WTC11 (cell line): ENCODE results near the gene TMEM140. TPM values are rescaled to one million over a fixed set of nuclear protein-coding genes. Genes with fewer than 3 reads are reported as not detected.
A peak's percentile ranks its signal among the peaks of the same experiment; 100 is the strongest.

Source experiments
- ATAC-seq: fragments of 200-7000 bp; cut with Tn5 transposase; 2 replicates; pipeline ENCODE4 v1.10.0; 2021; ENCODE audit warnings: mild to moderate bottlenecking, moderate library complexity
- CTCF ChIA-PET: fragments of 300-600 bp; sonication (Branson Sonifier 250); formaldehyde crosslinking; loops from one replicate; lab custom pipeline; 2021; ENCODE audit warnings: antibody characterized with exemption; lab: Charles Lee
- POLR2A ChIA-PET: fragments of 350-600 bp; sonication (Branson Sonifier 250); formaldehyde crosslinking; loops from one replicate; lab custom pipeline; 2021; ENCODE audit warnings: antibody characterized with exemption; lab: Charles Lee
- DNase-seq: peaks from one replicate; pipeline ENCODE4 v3.0.0; 2021; ENCODE audit warnings: low spot score
- H3K27ac Mint-ChIP-seq: 2 replicates; pipeline ENCODE4 v1.8.0; 2021; ENCODE audit warnings: mixed read lengths
- H3K27me3 Mint-ChIP-seq: 2 replicates; pipeline ENCODE4 v1.8.0; 2021; ENCODE audit warnings: low read depth, mild to moderate bottlenecking, moderate library complexity, mixed read lengths
- H3K36me3 Mint-ChIP-seq: 2 replicates; pipeline ENCODE4 v1.8.0; 2021; ENCODE audit warnings: mixed read lengths
- H3K4me1 Mint-ChIP-seq: 2 replicates; pipeline ENCODE4 v1.8.0; 2022; ENCODE audit warnings: mixed read lengths
- H3K4me3 Mint-ChIP-seq: 2 replicates; pipeline ENCODE4 v1.8.0; 2021; ENCODE audit warnings: mild to moderate bottlenecking, moderate library complexity, mixed read lengths
- H3K9me3 Mint-ChIP-seq: 2 replicates; pipeline ENCODE4 v1.8.0; 2021; ENCODE audit warnings: mixed read lengths
- CREM ChIP-seq: sonication (generic); formaldehyde crosslinking; IDR thresholded peaks from 2 replicates; pipeline ENCODE4 v1.8.1; 2022; ENCODE audit warnings: mild to moderate bottlenecking, missing genetic modification reagents, moderate library complexity
- E2F4 ChIP-seq: sonication (generic); formaldehyde crosslinking; IDR thresholded peaks from 2 replicates; pipeline ENCODE4 v1.8.1; 2022; ENCODE audit warnings: low read depth, mild to moderate bottlenecking, moderate library complexity, missing genetic modification reagents, borderline replicate concordance
- E2F5 ChIP-seq: sonication (generic); formaldehyde crosslinking; IDR thresholded peaks from 2 replicates; pipeline ENCODE4 v1.8.1; 2022; ENCODE audit warnings: mild to moderate bottlenecking, moderate library complexity, missing genetic modification reagents
- ELF4 ChIP-seq: sonication (generic); formaldehyde crosslinking; IDR thresholded peaks from 2 replicates; pipeline ENCODE4 v1.8.1; 2022; ENCODE audit warnings: low read depth, mild to moderate bottlenecking, moderate library complexity, missing genetic modification reagents
- ERG ChIP-seq: fragments of 250-450 bp; sonication (Bioruptor Pico); IDR thresholded peaks from 2 replicates; pipeline ENCODE4 v1.8.0; 2021; ENCODE audit warnings: mild to moderate bottlenecking
- ETV6 ChIP-seq: sonication (generic); formaldehyde crosslinking; IDR thresholded peaks from 2 replicates; pipeline ENCODE4 v1.8.1; 2022; ENCODE audit warnings: mild to moderate bottlenecking, missing genetic modification reagents
- FOXK1 ChIP-seq: sonication (generic); formaldehyde crosslinking; IDR thresholded peaks from 2 replicates; pipeline ENCODE4 v1.8.0; 2022; ENCODE audit warnings: mild to moderate bottlenecking, moderate library complexity, missing genetic modification reagents
- FOXP4 ChIP-seq: sonication (generic); formaldehyde crosslinking; IDR thresholded peaks from 2 replicates; pipeline ENCODE4 v1.8.0; 2022; ENCODE audit warnings: mild to moderate bottlenecking, missing genetic modification reagents
- MAX ChIP-seq: sonication (generic); formaldehyde crosslinking; IDR thresholded peaks from 2 replicates; pipeline ENCODE4 v1.8.0; 2022; ENCODE audit warnings: mild to moderate bottlenecking, missing genetic modification reagents
- MLX ChIP-seq: sonication (generic); formaldehyde crosslinking; IDR thresholded peaks from 2 replicates; pipeline ENCODE4 v1.8.1; 2023; ENCODE audit warnings: mild to moderate bottlenecking, missing genetic modification reagents, moderate library complexity
- NR1H2 ChIP-seq: sonication (generic); formaldehyde crosslinking; IDR thresholded peaks from 2 replicates; pipeline ENCODE4 v1.9.0; 2021; ENCODE audit warnings: mild to moderate bottlenecking, moderate library complexity, missing genetic modification reagents
- NR3C1 ChIP-seq: sonication (generic); formaldehyde crosslinking; conservative IDR thresholded peaks from 2 replicates; pipeline ENCODE4 v1.8.1; 2023; ENCODE audit warnings: low read depth, mild to moderate bottlenecking, missing genetic modification reagents
- SMAD4 ChIP-seq: sonication (generic); formaldehyde crosslinking; IDR thresholded peaks from 2 replicates; pipeline ENCODE4 v1.8.0; 2022; ENCODE audit warnings: mild to moderate bottlenecking, missing genetic modification reagents
- TCF7 ChIP-seq: sonication (generic); formaldehyde crosslinking; IDR thresholded peaks from 2 replicates; pipeline ENCODE4 v1.8.0; 2022; ENCODE audit warnings: mild to moderate bottlenecking, low read depth, missing genetic modification reagents, moderate library complexity
- TEAD4 ChIP-seq: sonication (generic); formaldehyde crosslinking; IDR thresholded peaks from 2 replicates; pipeline ENCODE4 v1.8.0; 2022; ENCODE audit warnings: mild to moderate bottlenecking, missing genetic modification reagents
- TP53 ChIP-seq: sonication (generic); formaldehyde crosslinking; IDR thresholded peaks from 2 replicates; pipeline ENCODE4 v1.8.1; 2023; ENCODE audit warnings: mild to moderate bottlenecking, missing genetic modification reagents
- ZNF232 ChIP-seq: sonication (generic); formaldehyde crosslinking; IDR thresholded peaks from 2 replicates; pipeline ENCODE4 v1.8.0; 2022; ENCODE audit warnings: mild to moderate bottlenecking, missing genetic modification reagents
- ZNF396 ChIP-seq: fragments of 250-450 bp; sonication (Bioruptor Pico); IDR thresholded peaks from 2 replicates; pipeline ENCODE4 v1.8.0; 2021; ENCODE audit warnings: mild to moderate bottlenecking, moderate library complexity, borderline replicate concordance
- ZNF423 ChIP-seq: fragments of 250-450 bp; sonication (Bioruptor Pico); IDR thresholded peaks from 2 replicates; pipeline ENCODE4 v2.1.2; 2022; ENCODE audit warnings: mild to moderate bottlenecking, moderate library complexity
- ZNF425 ChIP-seq: fragments of 250-450 bp; sonication (Bioruptor Pico); conservative IDR thresholded peaks from 2 replicates; pipeline ENCODE4 v1.9.0; 2021; ENCODE audit warnings: mild to moderate bottlenecking
- total RNA-seq: library from RNA; stranded (reverse); gene quantifications from 3 replicates; pipeline ENCODE4 v1.2.3, GENCODE V29; 2021

Gene TMEM140
- total RNA-seq, 1 experiment from 2014 or later, result not detected

GRCh38 chr7:135175931-135176330 is 28.1 kb downstream of the TMEM140 start (continued):
- TF ChIP-seq FOXP4 (CRISPR knock-in tag), result no peak
- no peak for TF ChIP-seq TP53 (CRISPR knock-in tag)
- TF ChIP-seq ZNF232, result no peak

GRCh38 chr7:135177028-135177696 is 29.3 kb downstream of the TMEM140 start:
- no peak for DNase-seq

GRCh38 chr7:135178364-135178763 is 30.5 kb downstream of the TMEM140 start:
- no peak overlapping the region for H3K27ac Mint-ChIP-seq
- H3K36me3 Mint-ChIP-seq, result peaks cover 42% of the 10 kb centered on the region
- DNase-seq (no peak), ATAC-seq (no peak)
- H3K4me3 Mint-ChIP-seq, result no peak overlapping the region
- POLR2A ChIA-PET, result no interaction called here
- H3K4me1 Mint-ChIP-seq, result peaks cover 19% of the 10 kb centered on the region
- CTCF ChIA-PET, result interaction anchor here (1.3 kb wide), 1 partner anchor 9 kb away, joined by 3 read pairs; no protein-coding TSS in a partner anchor
- peaks cover 45% of the 10 kb centered on the region for H3K9me3 Mint-ChIP-seq
- H3K27me3 Mint-ChIP-seq, result no peaks in the 10 kb centered on the region
- no peak for TF ChIP-seq FOXK1 (CRISPR knock-in tag)
- no peak for TF ChIP-seq ELF4
- TF ChIP-seq CREM, result no peak
- TF ChIP-seq SMAD4, result no peak
- TF ChIP-seq MAX (CRISPR knock-in tag), result no peak
- TF ChIP-seq NR3C1 (CRISPR knock-in tag), result no peak
- no peak for TF ChIP-seq NR1H2 (CRISPR knock-in tag)
- no peak for TF ChIP-seq ZNF423 (CRISPR knock-in tag)
- no peak for TF ChIP-seq TCF7 (CRISPR knock-in tag)
- no peak for TF ChIP-seq ERG (CRISPR knock-in tag)
- no peak for TF ChIP-seq ZNF425 (CRISPR knock-in tag)

More at GRCh38 chr7:135177028-135177696, 29.3 kb downstream of the TMEM140 start:
- H3K9me3 Mint-ChIP-seq, result peaks cover 34% of the 10 kb centered on the region
- ChIA-PET POLR2A (no interaction called here), CTCF (interaction anchor here (1.3 kb wide), 1 partner anchor 13 kb away, joined by 3 read pairs; no protein-coding TSS in a partner anchor)
- peak overlapping the region; percentile 71 for H3K27ac Mint-ChIP-seq
- H3K36me3 Mint-ChIP-seq, result peaks cover 30% of the 10 kb centered on the region
- no peaks in the 10 kb centered on the region for H3K27me3 Mint-ChIP-seq
- peak; percentile 66 for ATAC-seq
- TF ChIP-seq ETV6 (CRISPR knock-in tag) (no peak), MLX (CRISPR knock-in tag) (no peak), ZNF396 (no peak), E2F4 (CRISPR knock-in tag) (no peak), E2F5 (no peak), TEAD4 (CRISPR knock-in tag) (no peak), MAX (CRISPR knock-in tag) (0 out of 2 replicates have a peak, but pooled peaks have one; percentile 20)
- TF ChIP-seq, all 79 proteins: peak for 1
- no peak overlapping the region for H3K4me3 Mint-ChIP-seq
- peaks cover 21% of the 10 kb centered on the region for H3K4me1 Mint-ChIP-seq
